ENCODE data around the gene NAA38.

DNA sequence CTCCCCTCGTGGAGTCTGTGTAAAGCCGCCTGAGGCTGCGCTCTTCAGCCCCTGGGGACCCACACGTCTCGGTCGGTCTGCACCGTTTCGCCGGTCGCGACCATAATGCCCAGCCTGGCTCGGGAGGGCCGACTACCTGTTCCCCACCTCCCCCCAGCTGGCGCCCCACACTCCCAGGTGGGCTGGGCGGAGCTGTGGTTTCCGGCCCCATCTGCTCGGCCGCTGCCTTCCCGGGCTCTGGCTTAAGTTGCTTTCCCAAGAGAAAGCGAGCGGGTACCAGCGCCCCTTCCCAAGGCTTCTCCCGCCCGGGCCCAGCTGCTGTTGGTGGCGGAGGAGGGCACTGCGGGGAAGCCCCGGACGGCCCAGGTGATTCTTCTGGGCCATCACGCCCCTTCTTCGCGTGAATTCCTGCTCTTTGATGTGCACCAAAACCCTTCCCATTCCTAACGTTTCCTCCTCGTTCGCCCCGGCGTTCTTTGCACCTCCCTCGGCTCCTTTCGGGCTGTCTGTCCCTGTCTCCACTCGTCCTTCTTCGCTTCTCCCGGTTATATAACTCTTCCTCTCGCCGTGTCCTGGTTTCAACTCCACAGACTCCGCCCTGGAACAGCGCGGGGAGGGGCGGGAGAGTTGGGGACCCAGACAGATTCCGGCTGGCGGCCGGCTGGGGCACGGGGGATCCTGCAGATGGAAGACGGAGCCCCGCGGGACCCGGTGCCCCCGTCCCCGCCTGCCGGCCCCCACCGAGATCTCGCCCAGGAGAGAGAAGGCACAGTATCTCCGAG lies 21.4 kb downstream of the NAA38 start:
- TF ChIP-seq, protein P1, sequence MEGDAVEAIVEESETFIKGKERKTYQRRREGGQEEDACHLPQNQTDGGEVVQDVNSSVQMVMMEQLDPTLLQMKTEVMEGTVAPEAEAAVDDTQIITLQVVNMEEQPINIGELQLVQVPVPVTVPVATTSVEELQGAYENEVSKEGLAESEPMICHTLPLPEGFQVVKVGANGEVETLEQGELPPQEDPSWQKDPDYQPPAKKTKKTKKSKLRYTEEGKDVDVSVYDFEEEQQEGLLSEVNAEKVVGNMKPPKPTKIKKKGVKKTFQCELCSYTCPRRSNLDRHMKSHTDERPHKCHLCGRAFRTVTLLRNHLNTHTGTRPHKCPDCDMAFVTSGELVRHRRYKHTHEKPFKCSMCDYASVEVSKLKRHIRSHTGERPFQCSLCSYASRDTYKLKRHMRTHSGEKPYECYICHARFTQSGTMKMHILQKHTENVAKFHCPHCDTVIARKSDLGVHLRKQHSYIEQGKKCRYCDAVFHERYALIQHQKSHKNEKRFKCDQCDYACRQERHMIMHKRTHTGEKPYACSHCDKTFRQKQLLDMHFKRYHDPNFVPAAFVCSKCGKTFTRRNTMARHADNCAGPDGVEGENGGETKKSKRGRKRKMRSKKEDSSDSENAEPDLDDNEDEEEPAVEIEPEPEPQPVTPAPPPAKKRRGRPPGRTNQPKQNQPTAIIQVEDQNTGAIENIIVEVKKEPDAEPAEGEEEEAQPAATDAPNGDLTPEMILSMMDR (IDR thresholded peaks at IDR 0.05): no peak
- TF ChIP-seq, protein P2, sequence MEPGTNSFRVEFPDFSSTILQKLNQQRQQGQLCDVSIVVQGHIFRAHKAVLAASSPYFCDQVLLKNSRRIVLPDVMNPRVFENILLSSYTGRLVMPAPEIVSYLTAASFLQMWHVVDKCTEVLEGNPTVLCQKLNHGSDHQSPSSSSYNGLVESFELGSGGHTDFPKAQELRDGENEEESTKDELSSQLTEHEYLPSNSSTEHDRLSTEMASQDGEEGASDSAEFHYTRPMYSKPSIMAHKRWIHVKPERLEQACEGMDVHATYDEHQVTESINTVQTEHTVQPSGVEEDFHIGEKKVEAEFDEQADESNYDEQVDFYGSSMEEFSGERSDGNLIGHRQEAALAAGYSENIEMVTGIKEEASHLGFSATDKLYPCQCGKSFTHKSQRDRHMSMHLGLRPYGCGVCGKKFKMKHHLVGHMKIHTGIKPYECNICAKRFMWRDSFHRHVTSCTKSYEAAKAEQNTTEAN (CRISPR knock-in tag; IDR thresholded peaks at IDR 0.05): no peak; the same call in 1 of the 2 replicates

Data from WTC11 (cell line).